ENCODE results near the gene SLC5A6. TPM values are rescaled to one million over a fixed set of nuclear protein-coding genes. Genes with fewer than 3 reads are reported as not detected.
A peak's percentile ranks its signal among the peaks of the same experiment; 100 is the strongest.

SLC5A6 gene
- total and polyA plus RNA-seq, 12 donors, result 5.3 to 20.5 (median 9.1) TPM

DNA sequence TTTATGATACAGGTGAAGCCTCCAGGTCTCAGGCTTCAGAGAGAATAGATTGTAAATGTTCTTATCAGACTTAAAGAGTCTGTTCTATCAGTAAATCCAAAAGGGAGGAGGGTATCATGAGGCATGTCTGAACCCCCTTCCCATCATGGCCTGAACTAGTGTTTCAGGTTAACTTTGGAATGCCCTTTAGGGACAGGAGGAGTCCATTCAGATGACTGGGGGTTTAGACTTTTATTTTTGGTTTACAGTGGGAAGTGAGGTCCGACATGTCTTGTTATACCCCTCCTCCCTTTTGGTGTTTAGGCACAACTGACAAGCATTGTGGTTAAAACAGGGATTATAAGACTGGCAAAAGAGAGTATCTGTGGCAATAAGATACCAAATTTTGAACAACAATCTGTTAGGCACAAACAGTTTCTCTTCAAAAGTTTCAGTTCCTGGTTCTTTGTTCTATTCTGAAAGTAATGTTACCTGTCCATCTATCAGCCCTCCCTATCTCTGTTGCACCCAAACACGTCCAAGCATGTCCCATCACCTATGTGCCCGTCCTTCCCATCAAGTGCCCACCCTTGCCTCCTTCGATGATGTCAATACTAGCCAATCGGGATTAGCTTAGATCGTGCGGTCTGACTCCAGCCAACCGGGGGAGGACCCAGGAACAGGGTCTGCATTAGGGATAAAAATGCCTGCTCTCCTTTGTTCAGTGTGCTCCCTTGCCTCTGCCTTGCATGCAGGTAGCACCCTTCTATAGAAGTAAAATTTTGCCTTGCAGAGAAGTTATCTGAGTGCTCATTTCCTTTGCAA is 46.9 kb downstream of the SLC5A6 start:
- ATAC-seq, result no peak
- Histone ChIP-seq H3K27me3 (peaks cover 0 to 3% (median 0%) of the 10 kb centered on the region in 7 donors), H3K36me3 (no peaks in the 10 kb centered on the region), H3K27ac (no peak overlapping the region), H3K4me1 (peaks cover 0 to 9% (median 0%) of the 10 kb centered on the region in 9 donors), H3K9me3 (no peaks in the 10 kb centered on the region), H3K4me3 (no peak overlapping the region)
- DNase-seq, result no peak
- intact Hi-C loops (cut with DNase I), result no loop called here
- TF ChIP-seq, protein P1, sequence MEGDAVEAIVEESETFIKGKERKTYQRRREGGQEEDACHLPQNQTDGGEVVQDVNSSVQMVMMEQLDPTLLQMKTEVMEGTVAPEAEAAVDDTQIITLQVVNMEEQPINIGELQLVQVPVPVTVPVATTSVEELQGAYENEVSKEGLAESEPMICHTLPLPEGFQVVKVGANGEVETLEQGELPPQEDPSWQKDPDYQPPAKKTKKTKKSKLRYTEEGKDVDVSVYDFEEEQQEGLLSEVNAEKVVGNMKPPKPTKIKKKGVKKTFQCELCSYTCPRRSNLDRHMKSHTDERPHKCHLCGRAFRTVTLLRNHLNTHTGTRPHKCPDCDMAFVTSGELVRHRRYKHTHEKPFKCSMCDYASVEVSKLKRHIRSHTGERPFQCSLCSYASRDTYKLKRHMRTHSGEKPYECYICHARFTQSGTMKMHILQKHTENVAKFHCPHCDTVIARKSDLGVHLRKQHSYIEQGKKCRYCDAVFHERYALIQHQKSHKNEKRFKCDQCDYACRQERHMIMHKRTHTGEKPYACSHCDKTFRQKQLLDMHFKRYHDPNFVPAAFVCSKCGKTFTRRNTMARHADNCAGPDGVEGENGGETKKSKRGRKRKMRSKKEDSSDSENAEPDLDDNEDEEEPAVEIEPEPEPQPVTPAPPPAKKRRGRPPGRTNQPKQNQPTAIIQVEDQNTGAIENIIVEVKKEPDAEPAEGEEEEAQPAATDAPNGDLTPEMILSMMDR (IDR thresholded peaks at IDR 0.05), result no peak
- WGBS, 2 donors, result 82 to 87% methylated on average over 8 of the region's 8 CpGs

DNA sequence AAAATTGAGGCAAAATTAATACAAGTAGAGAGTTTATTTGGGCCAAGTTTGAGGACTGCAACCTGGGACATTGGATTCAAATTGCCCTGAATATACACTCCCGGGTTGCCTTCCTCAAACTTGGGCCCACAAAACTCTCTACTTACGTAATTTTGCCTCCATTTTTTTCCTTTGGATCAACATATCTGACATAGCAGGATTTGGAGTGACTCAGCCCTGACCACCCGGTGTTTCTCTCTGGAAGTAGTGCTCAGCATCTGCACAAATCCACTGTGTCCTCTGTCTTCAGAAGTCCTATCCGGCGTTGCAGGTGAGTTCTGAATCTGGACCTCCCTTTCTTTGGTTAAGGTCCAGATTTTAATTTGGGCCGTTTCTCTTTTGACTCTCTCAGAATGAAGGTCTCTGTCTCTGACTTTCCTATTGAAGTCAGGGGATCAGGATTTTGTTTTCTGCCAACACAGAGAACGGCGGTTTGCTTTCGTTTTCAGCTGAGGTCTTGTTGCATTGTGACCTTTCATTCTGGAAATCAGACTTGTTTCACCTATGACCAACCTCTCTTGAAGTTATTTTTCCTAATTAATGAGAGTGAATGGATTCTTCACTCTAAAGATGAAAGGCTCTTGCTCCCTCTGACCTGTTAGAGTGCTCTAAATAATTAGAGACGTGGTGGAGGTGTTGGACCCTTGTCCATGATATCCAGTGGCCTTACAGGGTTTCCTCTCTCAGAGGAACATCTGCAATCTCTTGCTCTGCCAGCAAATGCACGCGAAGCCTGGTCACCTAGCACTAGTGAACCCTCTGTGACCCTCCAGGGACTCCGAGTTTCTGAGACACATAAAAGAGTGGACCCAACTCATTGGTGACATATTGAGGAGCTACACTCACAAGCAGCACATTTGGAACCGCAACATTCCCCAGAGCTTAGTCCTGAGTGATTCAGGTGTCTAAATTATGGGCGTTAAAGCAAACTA is 49.6 kb downstream of the SLC5A6 start:
- H3K4me3 ChIP-seq, result no peak overlapping the region
- no peaks in the 10 kb centered on the region for H3K36me3 ChIP-seq
- ATAC-seq (no peak), DNase-seq (no peak)
- H3K27me3 ChIP-seq, result peaks cover 0 to 7% (median 0%) of the 10 kb centered on the region in 7 donors
- intact Hi-C loops (cut with DNase I), result no loop called here
- no peaks in the 10 kb centered on the region for H3K9me3 ChIP-seq
- no peak overlapping the region for H3K27ac ChIP-seq
- H3K4me1 ChIP-seq, result no peaks in the 10 kb centered on the region
- 83 to 85% methylated on average over 15 of the region's 15 CpGs for WGBS, 2 donors
- TF ChIP-seq, protein P1 (IDR thresholded peaks at IDR 0.05), result no peak

DNA sequence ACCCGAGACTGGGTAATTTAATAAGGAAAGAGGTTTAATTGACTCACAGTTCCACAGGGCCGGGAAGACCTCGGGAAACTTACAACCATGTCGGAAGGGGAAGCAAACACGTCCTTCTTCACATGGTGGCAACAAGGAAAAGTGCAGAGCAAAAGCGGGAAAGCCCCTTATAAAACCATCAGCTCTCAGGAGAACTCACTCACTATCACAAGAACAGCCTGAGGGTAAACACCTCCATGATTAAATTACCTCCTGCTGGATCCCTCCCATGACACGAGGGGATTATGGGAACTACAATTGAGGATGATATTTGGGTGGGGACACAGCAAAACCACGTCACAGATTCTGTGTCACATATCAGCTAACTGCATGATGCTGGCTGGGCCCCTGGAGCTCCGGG is 51.9 kb downstream of the SLC5A6 start:
- WGBS, 2 donors, result 84 to 85% methylated on average over 9 of the region's 9 CpGs
- H3K36me3 ChIP-seq, result no peaks in the 10 kb centered on the region
- intact Hi-C loops (cut with DNase I), result no loop called here
- H3K4me1 ChIP-seq, result no peaks in the 10 kb centered on the region
- H3K4me3 ChIP-seq, result no peak overlapping the region
- no peaks in the 10 kb centered on the region for H3K9me3 ChIP-seq
- DNase-seq, result no peak
- H3K27ac ChIP-seq, result no peak overlapping the region
- no peak for ATAC-seq
- TF ChIP-seq, protein P1 (IDR thresholded peaks at IDR 0.05), result no peak
- H3K27me3 ChIP-seq, result peaks cover 0 to 7% (median 0%) of the 10 kb centered on the region in 7 donors

DNA sequence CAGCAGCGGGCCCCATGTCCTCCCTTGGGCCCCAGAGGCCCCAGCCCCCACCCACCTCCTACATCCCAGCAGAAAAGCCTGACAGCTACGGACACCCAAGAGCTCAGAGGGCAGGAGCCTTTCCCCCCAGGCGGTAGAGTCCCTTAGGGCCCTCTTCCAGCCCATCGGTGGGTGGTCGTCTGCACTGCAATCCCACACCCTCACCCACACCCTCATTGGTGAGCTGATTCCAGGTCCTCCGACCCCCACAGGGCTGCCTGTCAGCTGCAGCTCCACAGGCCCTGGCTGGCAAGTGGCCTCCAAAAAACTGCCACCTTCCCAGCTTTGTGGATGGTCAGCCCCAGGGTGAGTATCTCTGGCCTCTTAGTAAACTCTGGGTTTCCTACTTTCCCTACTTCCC is 52.8 kb downstream of the SLC5A6 start:
- Histone ChIP-seq H3K36me3 (no peaks in the 10 kb centered on the region), H3K27me3 (peaks cover 0 to 7% (median 0%) of the 10 kb centered on the region in 7 donors), H3K4me1 (no peaks in the 10 kb centered on the region), H3K27ac (no peak overlapping the region), H3K9me3 (no peaks in the 10 kb centered on the region), H3K4me3 (no peak overlapping the region)
- WGBS, 2 donors, result 71 to 73% methylated on average over 6 of the region's 6 CpGs
- TF ChIP-seq, protein P1 (IDR thresholded peaks at IDR 0.05), result no peak
- peak in 1 of 8 donors; percentile 26 for ATAC-seq
- DNase-seq, result no peak
- intact Hi-C loops (cut with DNase I), result no loop called here

Measured in heart right ventricle (tissue), 16 donors.